GM12878 (cell line): ENCODE results near the gene NEK5. TPM values are rescaled to one million over a fixed set of nuclear protein-coding genes. Genes with fewer than 3 reads are reported as not detected.
"Not testable (repeated sequence)": the region's sequence is repeated elsewhere in the genome, so short reads cannot be mapped to it uniquely, and the experiment has no call there.

Experiments
- ATAC-seq: fragments of 200-7000 bp; cut with Tn5 transposase; 3 replicates; pipeline ENCODE4 v1.9.1; 2020; ENCODE audit warnings: mild to moderate bottlenecking, moderate library complexity
- BruUV-seq: library from RNA; stranded (reverse); fragments of 400-500 nt; replicated peaks from 2 replicates; lab custom pipeline; 2021; lab: Mats Ljungman, UMichigan
- CTCF ChIA-PET: fragments of 300-600 bp; sonication (Branson Sonifier 250); formaldehyde crosslinking; extraction: SDS; loops from one replicate; lab custom pipeline; 2021; ENCODE audit warnings: inconsistent platforms; lab: Yijun Ruan, JAX
- POLR2A ChIA-PET: fragments of 350-600 bp; formaldehyde crosslinking; extraction: SDS; loops from one replicate; lab custom pipeline; 2021; ENCODE audit warnings: inconsistent platforms; lab: Charles Lee
- RAD21 ChIA-PET: fragments of 300-600 bp; sonication (Branson Sonifier 250); formaldehyde crosslinking; loops from one replicate; lab custom pipeline; 2023; ENCODE audit warnings: antibody characterized with exemption; ENCODE audit not compliant: unreplicated experiment; lab: Charles Lee
- SMC1A ChIA-PET: fragments of 300-600 bp; sonication (Branson Sonifier 250); formaldehyde crosslinking; loops from one replicate; lab custom pipeline; 2023; ENCODE audit not compliant: unreplicated experiment, uncharacterized antibody; lab: Charles Lee
- DNase-seq: peaks from one replicate; pipeline ENCODE4 v3.0.0-alpha.2; 2011; ENCODE audit warnings: low read depth, low spot score
- FAIRE-seq: peaks from 3 replicates; lab custom pipeline; 2011; peaks lifted over from hg19 to GRCh38; lab: Jason Lieb, UNC
- H2AFZ ChIP-seq: 2 replicates; pipeline ENCODE4 v1.6.0; 2011; ENCODE audit warnings: low read depth, low read length, control low read depth; ENCODE audit not compliant: control insufficient read depth
- H3K27ac ChIP-seq: 2 replicates; pipeline ENCODE4 v1.5.1; 2011; ENCODE audit warnings: control low read depth; ENCODE audit not compliant: control insufficient read depth, insufficient read depth
- H3K27me3 ChIP-seq, 2 experiments: replicated peaks in 1 of 2; 2 replicates each; pipeline versions ENCODE4 v1.6.0 to v1.6.1; 2011; ENCODE audit warnings: low read length in 1 of 2; ENCODE audit not compliant: control insufficient read depth in 2 of 2, insufficient read depth in 2 of 2
- H3K36me3 ChIP-seq, 2 experiments: 2 replicates each; pipeline ENCODE4 v1.5.1; 2011; ENCODE audit warnings: low read length in 1 of 2; ENCODE audit not compliant: control insufficient read depth in 2 of 2, insufficient read depth in 2 of 2
- H3K4me1 ChIP-seq: 2 replicates; pipeline ENCODE4 v1.6.1; 2011; ENCODE audit warnings: mild to moderate bottlenecking, low read length, moderate library complexity, mixed read lengths; ENCODE audit not compliant: control insufficient read depth, insufficient read depth
- H3K4me2 ChIP-seq: 2 replicates; pipeline ENCODE4 v1.6.0; 2011; ENCODE audit warnings: control low read depth; ENCODE audit not compliant: control insufficient read depth, insufficient read depth
- H3K4me3 ChIP-seq: fragments of 200-600 bp; sonication (generic); 2 replicates; pipeline ENCODE4 v1.5.1; 2016
- H3K79me2 ChIP-seq: 2 replicates; pipeline ENCODE4 v1.6.0; 2011; ENCODE audit warnings: low read length; ENCODE audit not compliant: control insufficient read depth, insufficient read depth
- H3K9ac ChIP-seq: 2 replicates; pipeline ENCODE4 v1.8.0; 2011; ENCODE audit warnings: low read length, control low read depth, mixed read lengths; ENCODE audit not compliant: control insufficient read depth, insufficient read depth
- H3K9me3 ChIP-seq: replicated peaks from 3 replicates; pipeline ENCODE4 v1.5.1; 2011; ENCODE audit warnings: mild to moderate bottlenecking, low read length; ENCODE audit not compliant: control insufficient read depth, insufficient read depth
- H4K20me1 ChIP-seq: 2 replicates; pipeline ENCODE4 v1.6.0; 2011; ENCODE audit not compliant: control insufficient read depth, insufficient read depth
- BMI1 ChIP-seq: fragments of 450-650 bp; IDR thresholded peaks from 2 replicates; pipeline ENCODE4 v1.6.1; 2016; ENCODE audit warnings: mild to moderate bottlenecking, moderate library complexity, borderline replicate concordance
- CBX3 ChIP-seq: fragments of 200-600 bp; sonication (generic); IDR thresholded peaks from 2 replicates; pipeline ENCODE4 v1.6.1; 2016; ENCODE audit warnings: low read depth, borderline replicate concordance
- CHD4 ChIP-seq: fragments of 200-600 bp; sonication (generic); IDR thresholded peaks from 2 replicates; pipeline ENCODE4 v1.6.1; 2016; ENCODE audit warnings: mild to moderate bottlenecking
- EED ChIP-seq: sonication (generic); IDR thresholded peaks from 2 replicates; pipeline ENCODE4 v1.6.1; 2016; ENCODE audit warnings: antibody characterized with exemption, low read depth
- RAD51 ChIP-seq: fragments of 450-650 bp; IDR thresholded peaks from 2 replicates; pipeline ENCODE4 v1.6.1; 2016; ENCODE audit warnings: moderate library complexity, mild to moderate bottlenecking, inconsistent platforms
- RCOR1 ChIP-seq: conservative IDR thresholded peaks from 2 replicates; pipeline ENCODE4 v1.6.1; 2012; ENCODE audit warnings: low read depth, low read length, improper control_type of control experiment
- RFX5 ChIP-seq: IDR thresholded peaks from 2 replicates; pipeline ENCODE4 v1.6.1; 2011; ENCODE audit warnings: low read depth, low read length, improper control_type of control experiment
- SMAD5 ChIP-seq: IDR thresholded peaks from 2 replicates; pipeline ENCODE4 v1.6.1; 2016; ENCODE audit warnings: antibody characterized with exemption, low read depth
- SMARCA5 ChIP-seq: fragments of 450-650 bp; IDR thresholded peaks from 2 replicates; pipeline ENCODE4 v1.6.1; 2017; ENCODE audit warnings: mild to moderate bottlenecking
- TCF7 ChIP-seq: IDR thresholded peaks from 2 replicates; pipeline ENCODE4 v1.6.1; 2014; ENCODE audit warnings: antibody characterized with exemption, borderline replicate concordance
- WGBS: methylation state at CpG from one replicate; pipeline ENCODE4 v1.1.6; 2016; ENCODE audit warnings: low lambda C conversion rate; ENCODE audit not compliant: insufficient replicate concordance, insufficient coverage; ENCODE audit errors: missing lambda C conversion rate; 5-methylcytosine and 5-hydroxymethylcytosine counted together
- in situ Hi-C: fragments of 300-500 bp; cut with MboI; formaldehyde crosslinking; loops from 9 replicates; pipeline ENCODE4 v1.14.3; 2018; ENCODE audit warnings: mixed read lengths
- intact Hi-C: fragments of 100-400 bp; cut with micrococcal nuclease; formaldehyde crosslinking; loops from one replicate; pipeline ENCODE4 v1.14.2; 2022; ENCODE audit not compliant: unreplicated experiment
- polyA plus RNA-seq, 11 experiments: library from polyadenylated mRNA; depleted of rRNA in 4 of 11; unstranded in 6 of 11; stranded (reverse) in 5 of 11; fragments of >200 nt; fragmentation: Nextera tagmentation in 4 of 11; fragmentation: Illumina TruSeq in 1 of 11; extraction: Ambion mirVana in 4 of 11; extraction: Trizol in 1 of 11; gene quantifications; 1 replicate in 1 of 11; 2 replicates in 10 of 11; pipeline versions ENCODE4 v1.2.1 to v1.2.3, GENCODE V29; 2011 to 2016; ENCODE audit warnings: inconsistent platforms in 2 of 11, missing spikeins in 2 of 11, low read depth in 1 of 11
- total RNA-seq, 4 experiments: library from RNA; depleted of rRNA in 3 of 4; stranded (reverse); fragments of >200 nt in 3 of 4; fragmentation: Illumina TruSeq in 1 of 4; extraction: Trizol in 1 of 4; gene quantifications; 2 replicates each; pipeline versions ENCODE4 v1.2.1 to v1.2.3, GENCODE V29; 2013 to 2021

NEK5 gene
- total and polyA plus RNA-seq, 10 of the 15 experiments (the other 5 are each of a cell fraction or from before 2014, with no cell fraction given), result 0.04 to 0.32 (median 0.20) TPM; not detected in 6

- Histone ChIP-seq H3K4me3 (no peak overlapping the region), H3K4me1 (no peaks in the 10 kb centered on the region), H3K9ac (no peak overlapping the region), H3K36me3 (no peaks in the 10 kb centered on the region), H4K20me1 (no peaks in the 10 kb centered on the region), H3K4me2 (no peak overlapping the region), H3K79me2 (no peaks in the 10 kb centered on the region), H2AFZ (no peak overlapping the region), H3K9me3 (no peaks in the 10 kb centered on the region), H3K27me3 (no peaks in the 10 kb centered on the region; a peak in 1 of 4 replicates), H3K27ac (no peak overlapping the region)
- ATAC-seq (no peak), FAIRE-seq (no peak), DNase-seq (no peak)
- RAD21 ChIA-PET, result no interaction called here
- intact Hi-C loops (no loop called here), in situ Hi-C loops (no loop called here)
- BruUV-seq, result no TSS peak
- 89% methylated on average over 2 of the region's 2 CpGs for WGBS
- CTCF ChIA-PET, result interaction anchor here (0.6 to 2.0 kb wide), 2 partner anchors 35 to 42 kb away, joined by 3 to 5 read pairs; no protein-coding TSS in a partner anchor
- SMC1A ChIA-PET, result interaction anchor here (0.5 to 1.7 kb wide), 2 partner anchors 10 to 46 kb away, joined by 3 to 5 read pairs; no protein-coding TSS in a partner anchor
- no peak for TF ChIP-seq SMARCA5
- no peak for TF ChIP-seq EED
- no peak for TF ChIP-seq SMAD5
- no peak for TF ChIP-seq BMI1
- no peak for TF ChIP-seq CHD4
- TF ChIP-seq TCF7, result no peak
- TF ChIP-seq RCOR1, result no peak
- TF ChIP-seq CBX3, result no peak
- TF ChIP-seq RFX5, result no peak
- no peak for TF ChIP-seq RAD51
- POLR2A ChIA-PET, result no interaction called here
Measured at GRCh38 chr13:52085421-52085820, 43.5 kb downstream of the NEK5 start.

- H3K79me2 ChIP-seq, RAD21 ChIA-PET, DNase-seq, H3K9me3 ChIP-seq, H3K4me2 ChIP-seq, H3K9ac ChIP-seq, FAIRE-seq, H3K27ac ChIP-seq, H3K4me1 ChIP-seq, H4K20me1 ChIP-seq, H2AFZ ChIP-seq, H3K4me3 ChIP-seq, ATAC-seq, POLR2A ChIA-PET, H3K27me3 ChIP-seq, BruUV-seq, H3K36me3 ChIP-seq, in situ Hi-C loops, intact Hi-C loops: not testable (repeated sequence)
- 53% methylated on average over 3 of the region's 3 CpGs for WGBS
- CTCF ChIA-PET, result interaction anchor here (0.6 to 2.0 kb wide), 2 partner anchors 35 to 42 kb away, joined by 3 to 5 read pairs; no protein-coding TSS in a partner anchor
- SMC1A ChIA-PET, result interaction anchor here (1.7 kb wide), 1 partner anchor 10 kb away, joined by 5 read pairs; no protein-coding TSS in a partner anchor
Measured at GRCh38 chr13:52084981-52085380, 43.9 kb downstream of the NEK5 start.
